GM21360 (cell line): ENCODE results near the gene LTB4R.

ENCODE experiments used
- ATAC-seq: cut with Tn5 transposase; IDR thresholded peaks from one replicate; pipeline ENCODE4 v1.9.1; 2021; ENCODE audit warnings: mild to moderate bottlenecking, moderate library complexity; ENCODE audit not compliant: unreplicated experiment

Gene LTB4R

GRCh38 chr14:24366413-24366720 is 55.1 kb downstream of the LTB4R start:
- ATAC-seq: no peak

GRCh38 chr14:24366721-24367513 is 55.6 kb downstream of the LTB4R start:
- peak; percentile 51 for ATAC-seq
